ENCODE results near the gene CCDC7. TPM values are rescaled to one million over a fixed set of nuclear protein-coding genes. Genes with fewer than 3 reads are reported as not detected.
"Not testable (repeated sequence)": the region's sequence is repeated elsewhere in the genome, so short reads cannot be mapped to it uniquely, and the experiment has no call there.

The CCDC7 gene
- total RNA-seq, 4 donors from 2014 or later = 8.2 to 30.5 (median 13.3) TPM

- no peaks in the 10 kb centered on the region for H3K9me3 ChIP-seq
- TF ChIP-seq CTCF (IDR thresholded peaks at IDR 0.05) (no peak), POLR2A (IDR thresholded peaks at IDR 0.05) (no peak)
- H3K4me1 ChIP-seq = no peaks in the 10 kb centered on the region
- H3K4me3 ChIP-seq = no peak overlapping the region
- peaks cover 0 to 56% (median 0%) of the 10 kb centered on the region in 3 donors for H3K36me3 ChIP-seq
- no peak for DNase-seq
- H3K27me3 ChIP-seq = no peaks in the 10 kb centered on the region
- H3K27ac ChIP-seq = no peak overlapping the region
These were observed 465.5 kb downstream of the CCDC7 start for GRCh38 chr10:32911285-32912016.

- not testable (repeated sequence) for H3K4me3 ChIP-seq, H3K9me3 ChIP-seq, H3K4me1 ChIP-seq, H3K27ac ChIP-seq, H3K27me3 ChIP-seq, DNase-seq
- H3K36me3 ChIP-seq = peaks cover 0 to 58% (median 0%) of the 10 kb centered on the region in 3 donors
These were observed 471.9 kb downstream of the CCDC7 start for GRCh38 chr10:32917817-32918216.

GRCh38 chr10:32922170-32922569 lies 476.2 kb downstream of the CCDC7 start:
- H3K4me1 ChIP-seq = no peaks in the 10 kb centered on the region
- no peak overlapping the region for H3K27ac ChIP-seq
- H3K27me3 ChIP-seq = no peaks in the 10 kb centered on the region
- H3K36me3 ChIP-seq = peaks cover 0 to 82% (median 0%) of the 10 kb centered on the region in 3 donors
- no peaks in the 10 kb centered on the region for H3K9me3 ChIP-seq
- TF ChIP-seq POLR2A (IDR thresholded peaks at IDR 0.05) = no peak
- TF ChIP-seq CTCF (IDR thresholded peaks at IDR 0.05) = no peak
- DNase-seq = no peak
- H3K4me3 ChIP-seq = no peak overlapping the region

- TF ChIP-seq POLR2A (IDR thresholded peaks at IDR 0.05) (no peak), CTCF (IDR thresholded peaks at IDR 0.05) (no peak)
- H3K27me3 ChIP-seq = no peaks in the 10 kb centered on the region
- peaks cover 0 to 88% (median 0%) of the 10 kb centered on the region in 3 donors for H3K36me3 ChIP-seq
- no peak for DNase-seq
- no peaks in the 10 kb centered on the region for H3K9me3 ChIP-seq
- no peak overlapping the region for H3K4me3 ChIP-seq
- H3K27ac ChIP-seq = no peak overlapping the region
- H3K4me1 ChIP-seq = no peaks in the 10 kb centered on the region
These were observed 477.2 kb downstream of the CCDC7 start for GRCh38 chr10:32923134-32923533.

GRCh38 chr10:32923849-32924248 lies 477.9 kb downstream of the CCDC7 start:
- H3K27ac ChIP-seq = no peak overlapping the region

More at GRCh38 chr10:32923849-32924248, 477.9 kb downstream of the CCDC7 start:
- Histone ChIP-seq H3K36me3 (peaks cover 0 to 85% (median 0%) of the 10 kb centered on the region in 3 donors), H3K9me3 (no peaks in the 10 kb centered on the region), H3K4me1 (no peaks in the 10 kb centered on the region), H3K4me3 (no peak overlapping the region), H3K27me3 (no peaks in the 10 kb centered on the region)
- no peak for DNase-seq
- TF ChIP-seq POLR2A (IDR thresholded peaks at IDR 0.05) (no peak), CTCF (IDR thresholded peaks at IDR 0.05) (no peak)

Other genes starting within 250 kb of the CCDC7 start
- gene EPC1, start 99.0 kb upstream of the CCDC7 start, total RNA-seq = 10 to 100 TPM; 41.5 to 77.6 (median 49.0) TPM

Data from Peyer's patch (tissue), 4 donors.